GM23338 (cell line): ENCODE results near the gene SH3GL2. TPM values are rescaled to one million over a fixed set of nuclear protein-coding genes. Genes with fewer than 3 reads are reported as not detected.

Experiments
- ATAC-seq: fragments of 200-7000 bp; cut with Tn5 transposase; 3 replicates; pipeline ENCODE4 v1.9.1; 2020
- DNase-seq: peaks from one replicate; pipeline ENCODE4 v3.0.0-alpha.2; 2015; ENCODE audit warnings: low spot score
- H2AFZ ChIP-seq: fragments of 200-600 bp; sonication (generic); 2 replicates; pipeline ENCODE4 v1.8.0; 2016; ENCODE audit warnings: antibody characterized with exemption, mild to moderate bottlenecking, moderate library complexity
- H3F3A ChIP-seq: fragments of 200-600 bp; sonication (generic); replicated peaks from 2 replicates; pipeline ENCODE4 v1.8.0; 2017; ENCODE audit warnings: antibody characterized with exemption, mixed run types, low read depth
- H3K27ac ChIP-seq: fragments of 200-600 bp; sonication (generic); 2 replicates; pipeline ENCODE4 v1.6.1; 2016; ENCODE audit warnings: low read depth
- H3K27me3 ChIP-seq: fragments of 200-600 bp; sonication (generic); 2 replicates; pipeline ENCODE4 v1.8.0; 2016; ENCODE audit warnings: mild to moderate bottlenecking, mixed run types, moderate library complexity; ENCODE audit not compliant: insufficient read depth
- H3K36me3 ChIP-seq: fragments of 200-600 bp; sonication (generic); 2 replicates; pipeline ENCODE4 v1.8.0; 2016; ENCODE audit warnings: mild to moderate bottlenecking; ENCODE audit not compliant: insufficient read depth
- H3K4me1 ChIP-seq: fragments of 200-600 bp; sonication (generic); 2 replicates; pipeline ENCODE4 v1.8.0; 2016; ENCODE audit warnings: mild to moderate bottlenecking, moderate library complexity; ENCODE audit not compliant: insufficient read depth
- H3K4me2 ChIP-seq: fragments of 200-600 bp; sonication (generic); 2 replicates; pipeline ENCODE4 v1.7.1; 2017; ENCODE audit warnings: mixed run types
- H3K4me3 ChIP-seq: fragments of 200-600 bp; sonication (generic); 2 replicates; pipeline ENCODE4 v1.6.1; 2016; ENCODE audit warnings: mixed run types
- H3K79me2 ChIP-seq: fragments of 200-600 bp; sonication (generic); replicated peaks from 2 replicates; pipeline ENCODE4 v1.8.0; 2017; ENCODE audit warnings: mild to moderate bottlenecking; ENCODE audit not compliant: insufficient read depth
- H3K9me2 ChIP-seq: fragments of 200-600 bp; sonication (generic); 2 replicates; pipeline ENCODE4 v1.8.0; 2017; ENCODE audit not compliant: insufficient read depth
- H4K20me1 ChIP-seq: fragments of 200-600 bp; sonication (generic); replicated peaks from 2 replicates; pipeline ENCODE4 v1.8.0; 2017; ENCODE audit warnings: mild to moderate bottlenecking; ENCODE audit not compliant: insufficient read depth
- H3K27ac Mint-ChIP-seq: 2 replicates; pipeline ENCODE4 v1.8.0; 2020; ENCODE audit warnings: inconsistent platforms, mild to moderate bottlenecking, moderate library complexity, mixed read lengths
- H3K27me3 Mint-ChIP-seq: 3 replicates; pipeline ENCODE4 v1.8.0; 2022; ENCODE audit warnings: low read depth, mild to moderate bottlenecking, moderate library complexity, mixed read lengths, inconsistent platforms; ENCODE audit not compliant: insufficient read depth, poor library complexity
- H3K36me3 Mint-ChIP-seq: 3 replicates; pipeline ENCODE4 v1.8.0; 2021; ENCODE audit warnings: low read depth, mild to moderate bottlenecking, inconsistent platforms, moderate library complexity, mixed read lengths
- H3K4me1 Mint-ChIP-seq: 3 replicates; pipeline ENCODE4 v1.8.0; 2020; ENCODE audit warnings: mild to moderate bottlenecking, inconsistent platforms, mixed read lengths
- H3K4me3 Mint-ChIP-seq: 3 replicates; pipeline ENCODE4 v1.8.0; 2021; ENCODE audit warnings: moderate library complexity, mild to moderate bottlenecking, inconsistent platforms, mixed read lengths
- H3K9me3 Mint-ChIP-seq: 3 replicates; pipeline ENCODE4 v1.8.0; 2020; ENCODE audit warnings: moderate library complexity, mild to moderate bottlenecking, inconsistent platforms, mixed read lengths
- CREB1 ChIP-seq: fragments of 250-450 bp; sonication (Bioruptor Pico); IDR thresholded peaks from 2 replicates; pipeline ENCODE4 v1.5.0; 2020; ENCODE audit warnings: low read depth, mild to moderate bottlenecking, moderate library complexity
- JUNB ChIP-seq: IDR thresholded peaks from one replicate; pipeline ENCODE4 v1.6.1; 2016; ENCODE audit warnings: antibody characterized with exemption; ENCODE audit not compliant: unreplicated experiment
- NANOG ChIP-seq: IDR thresholded peaks from 2 replicates; pipeline ENCODE4 v1.6.1; 2016; ENCODE audit warnings: antibody characterized with exemption, borderline replicate concordance
- ZNF114 ChIP-seq: fragments of 250-450 bp; sonication (Bioruptor Pico); IDR thresholded peaks from 2 replicates; pipeline ENCODE4 v1.5.0; 2020; ENCODE audit warnings: mild to moderate bottlenecking, moderate library complexity
- ZNF331 ChIP-seq: fragments of 250-450 bp; sonication (Bioruptor Pico); IDR thresholded peaks from 2 replicates; pipeline ENCODE4 v1.5.0; 2020; ENCODE audit warnings: low read depth, mild to moderate bottlenecking, moderate library complexity
- polyA plus RNA-seq: library from polyadenylated mRNA; unstranded; fragments of >200 nt; fragmentation: Nextera tagmentation; extraction: Ambion mirVana; gene quantifications from 2 replicates; pipeline ENCODE4 v1.2.1, GENCODE V29; 2016
- total RNA-seq: library from RNA; depleted of rRNA; stranded (reverse); fragments of >200 nt; shearing (Covaris generic); gene quantifications from 2 replicates; pipeline ENCODE4 v1.2.3, GENCODE V29; 2014
- TF ChIP-seq, protein P1 (sequence below): IDR thresholded peaks from 2 replicates; pipeline ENCODE4 v1.6.1; 2016; ENCODE audit warnings: antibody characterized with exemption
- TF ChIP-seq, protein P2 (sequence below), 2 experiments: fragments of 200-600 bp in 1 of 2; sonication (generic) in 1 of 2; conservative IDR thresholded peaks; 2 replicates each; pipeline versions ENCODE4 v1.5.1 to v1.6.1; 2016 to 2017; ENCODE audit warnings: antibody characterized with exemption in 2 of 2, low read depth in 2 of 2, mild to moderate bottlenecking in 2 of 2, moderate library complexity in 1 of 2
- TF ChIP-seq, protein P3 (sequence below): IDR thresholded peaks from one replicate; pipeline ENCODE4 v1.6.1; 2018; ENCODE audit warnings: antibody characterized with exemption; ENCODE audit not compliant: unreplicated experiment
- TF ChIP-seq, protein P4 (sequence below): fragments of 250-450 bp; sonication (Bioruptor Pico); IDR thresholded peaks from 2 replicates; pipeline ENCODE4 v1.5.0; 2020; ENCODE audit warnings: mild to moderate bottlenecking, moderate library complexity

The SH3GL2 gene
- total and polyA plus RNA-seq, 2 experiments from 2014 or later = 5.9 to 8.6 TPM

GRCh38 chr9:17721954-17722353 is 143.1 kb downstream of the SH3GL2 start:
- no peaks in the 10 kb centered on the region for H3F3A ChIP-seq
- H3K27me3 ChIP-seq = no peaks in the 10 kb centered on the region
- TF ChIP-seq ZNF114 (no peak), JUNB (no peak), ZNF331 (CRISPR knock-in tag) (no peak), NANOG (no peak)
- TF ChIP-seq, protein P1, sequence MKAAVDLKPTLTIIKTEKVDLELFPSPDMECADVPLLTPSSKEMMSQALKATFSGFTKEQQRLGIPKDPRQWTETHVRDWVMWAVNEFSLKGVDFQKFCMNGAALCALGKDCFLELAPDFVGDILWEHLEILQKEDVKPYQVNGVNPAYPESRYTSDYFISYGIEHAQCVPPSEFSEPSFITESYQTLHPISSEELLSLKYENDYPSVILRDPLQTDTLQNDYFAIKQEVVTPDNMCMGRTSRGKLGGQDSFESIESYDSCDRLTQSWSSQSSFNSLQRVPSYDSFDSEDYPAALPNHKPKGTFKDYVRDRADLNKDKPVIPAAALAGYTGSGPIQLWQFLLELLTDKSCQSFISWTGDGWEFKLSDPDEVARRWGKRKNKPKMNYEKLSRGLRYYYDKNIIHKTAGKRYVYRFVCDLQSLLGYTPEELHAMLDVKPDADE = no peak
- TF ChIP-seq, protein P2, sequence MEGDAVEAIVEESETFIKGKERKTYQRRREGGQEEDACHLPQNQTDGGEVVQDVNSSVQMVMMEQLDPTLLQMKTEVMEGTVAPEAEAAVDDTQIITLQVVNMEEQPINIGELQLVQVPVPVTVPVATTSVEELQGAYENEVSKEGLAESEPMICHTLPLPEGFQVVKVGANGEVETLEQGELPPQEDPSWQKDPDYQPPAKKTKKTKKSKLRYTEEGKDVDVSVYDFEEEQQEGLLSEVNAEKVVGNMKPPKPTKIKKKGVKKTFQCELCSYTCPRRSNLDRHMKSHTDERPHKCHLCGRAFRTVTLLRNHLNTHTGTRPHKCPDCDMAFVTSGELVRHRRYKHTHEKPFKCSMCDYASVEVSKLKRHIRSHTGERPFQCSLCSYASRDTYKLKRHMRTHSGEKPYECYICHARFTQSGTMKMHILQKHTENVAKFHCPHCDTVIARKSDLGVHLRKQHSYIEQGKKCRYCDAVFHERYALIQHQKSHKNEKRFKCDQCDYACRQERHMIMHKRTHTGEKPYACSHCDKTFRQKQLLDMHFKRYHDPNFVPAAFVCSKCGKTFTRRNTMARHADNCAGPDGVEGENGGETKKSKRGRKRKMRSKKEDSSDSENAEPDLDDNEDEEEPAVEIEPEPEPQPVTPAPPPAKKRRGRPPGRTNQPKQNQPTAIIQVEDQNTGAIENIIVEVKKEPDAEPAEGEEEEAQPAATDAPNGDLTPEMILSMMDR (conservative IDR thresholded peaks at IDR 0.05; ENCODE audit: low read depth in 2 of 2) = no peak
- TF ChIP-seq, protein P3, sequence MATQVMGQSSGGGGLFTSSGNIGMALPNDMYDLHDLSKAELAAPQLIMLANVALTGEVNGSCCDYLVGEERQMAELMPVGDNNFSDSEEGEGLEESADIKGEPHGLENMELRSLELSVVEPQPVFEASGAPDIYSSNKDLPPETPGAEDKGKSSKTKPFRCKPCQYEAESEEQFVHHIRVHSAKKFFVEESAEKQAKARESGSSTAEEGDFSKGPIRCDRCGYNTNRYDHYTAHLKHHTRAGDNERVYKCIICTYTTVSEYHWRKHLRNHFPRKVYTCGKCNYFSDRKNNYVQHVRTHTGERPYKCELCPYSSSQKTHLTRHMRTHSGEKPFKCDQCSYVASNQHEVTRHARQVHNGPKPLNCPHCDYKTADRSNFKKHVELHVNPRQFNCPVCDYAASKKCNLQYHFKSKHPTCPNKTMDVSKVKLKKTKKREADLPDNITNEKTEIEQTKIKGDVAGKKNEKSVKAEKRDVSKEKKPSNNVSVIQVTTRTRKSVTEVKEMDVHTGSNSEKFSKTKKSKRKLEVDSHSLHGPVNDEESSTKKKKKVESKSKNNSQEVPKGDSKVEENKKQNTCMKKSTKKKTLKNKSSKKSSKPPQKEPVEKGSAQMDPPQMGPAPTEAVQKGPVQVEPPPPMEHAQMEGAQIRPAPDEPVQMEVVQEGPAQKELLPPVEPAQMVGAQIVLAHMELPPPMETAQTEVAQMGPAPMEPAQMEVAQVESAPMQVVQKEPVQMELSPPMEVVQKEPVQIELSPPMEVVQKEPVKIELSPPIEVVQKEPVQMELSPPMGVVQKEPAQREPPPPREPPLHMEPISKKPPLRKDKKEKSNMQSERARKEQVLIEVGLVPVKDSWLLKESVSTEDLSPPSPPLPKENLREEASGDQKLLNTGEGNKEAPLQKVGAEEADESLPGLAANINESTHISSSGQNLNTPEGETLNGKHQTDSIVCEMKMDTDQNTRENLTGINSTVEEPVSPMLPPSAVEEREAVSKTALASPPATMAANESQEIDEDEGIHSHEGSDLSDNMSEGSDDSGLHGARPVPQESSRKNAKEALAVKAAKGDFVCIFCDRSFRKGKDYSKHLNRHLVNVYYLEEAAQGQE = no peak
- H3K4me1 Mint-ChIP-seq = peaks cover 2% of the 10 kb centered on the region; the same call in 1 of the 3 replicates
- peaks cover 8% of the 10 kb centered on the region; the same call in 2 of the 3 replicates for H3K36me3 Mint-ChIP-seq
- H3K27ac ChIP-seq = no peak overlapping the region
- H3K9me2 ChIP-seq = no peaks in the 10 kb centered on the region
- no peak overlapping the region for H2AFZ ChIP-seq
- ATAC-seq = no peak
- no peak overlapping the region for H3K27ac Mint-ChIP-seq
- DNase-seq = no peak
- H3K9me3 Mint-ChIP-seq = peaks cover 11% of the 10 kb centered on the region; the same call in 2 of the 3 replicates
- no peaks in the 10 kb centered on the region for H3K4me1 ChIP-seq
- no peak overlapping the region for H3K4me3 ChIP-seq
- peaks cover 1% of the 10 kb centered on the region for H3K27me3 Mint-ChIP-seq
- no peaks in the 10 kb centered on the region for H3K79me2 ChIP-seq
- H4K20me1 ChIP-seq = no peaks in the 10 kb centered on the region
- no peak overlapping the region for H3K4me2 ChIP-seq
- H3K36me3 ChIP-seq = 0 out of 2 replicates have a peak, but pooled peaks cover 3% of the 10 kb centered on the region
- H3K4me3 Mint-ChIP-seq = no peak overlapping the region

DNA sequence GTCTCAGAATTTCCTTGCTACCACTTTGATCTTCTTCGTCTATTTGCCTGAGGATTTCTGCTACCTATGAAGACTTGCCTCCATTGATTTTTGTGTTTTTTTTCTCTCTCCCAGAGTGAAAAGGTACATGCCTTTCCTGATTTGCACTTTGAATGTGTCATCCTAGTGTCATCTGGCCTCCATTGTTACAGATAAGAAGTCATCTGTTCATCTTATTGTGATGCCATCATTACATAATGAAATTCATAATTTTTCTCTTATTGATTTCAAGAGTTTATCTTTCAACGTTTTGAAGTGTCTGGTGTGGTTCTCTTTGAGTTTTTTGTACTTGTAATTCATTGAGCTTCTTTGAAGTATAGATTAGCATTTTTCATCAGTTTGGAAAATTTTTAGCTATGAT is 144.8 kb downstream of the SH3GL2 start:
- no peak for ATAC-seq
- Mint-ChIP-seq H3K36me3 (peaks cover 8% of the 10 kb centered on the region; the same call in 2 of the 3 replicates), H3K9me3 (peaks cover 11% of the 10 kb centered on the region; the same call in 2 of the 3 replicates), H3K4me1 (peaks cover 2% of the 10 kb centered on the region; the same call in 1 of the 3 replicates), H3K4me3 (no peak overlapping the region), H3K27ac (no peak overlapping the region), H3K27me3 (peaks cover 1% of the 10 kb centered on the region)
- H4K20me1 ChIP-seq = no peaks in the 10 kb centered on the region
- H3K36me3 ChIP-seq = 0 out of 2 replicates have a peak, but pooled peaks cover 3% of the 10 kb centered on the region
- no peaks in the 10 kb centered on the region; the same call in 1 of the 2 replicates for H3K9me2 ChIP-seq
- DNase-seq = no peak
- H3K27ac ChIP-seq = no peak overlapping the region
- no peaks in the 10 kb centered on the region for H3F3A ChIP-seq
- no peak overlapping the region for H3K4me2 ChIP-seq
- H3K4me1 ChIP-seq = no peaks in the 10 kb centered on the region
- no peaks in the 10 kb centered on the region for H3K27me3 ChIP-seq
- no peak overlapping the region for H3K4me3 ChIP-seq
- 0 out of 2 replicates have a peak, but pooled peaks cover 2% of the 10 kb centered on the region for H3K79me2 ChIP-seq
- no peak overlapping the region for H2AFZ ChIP-seq
- TF ChIP-seq, protein P4, sequence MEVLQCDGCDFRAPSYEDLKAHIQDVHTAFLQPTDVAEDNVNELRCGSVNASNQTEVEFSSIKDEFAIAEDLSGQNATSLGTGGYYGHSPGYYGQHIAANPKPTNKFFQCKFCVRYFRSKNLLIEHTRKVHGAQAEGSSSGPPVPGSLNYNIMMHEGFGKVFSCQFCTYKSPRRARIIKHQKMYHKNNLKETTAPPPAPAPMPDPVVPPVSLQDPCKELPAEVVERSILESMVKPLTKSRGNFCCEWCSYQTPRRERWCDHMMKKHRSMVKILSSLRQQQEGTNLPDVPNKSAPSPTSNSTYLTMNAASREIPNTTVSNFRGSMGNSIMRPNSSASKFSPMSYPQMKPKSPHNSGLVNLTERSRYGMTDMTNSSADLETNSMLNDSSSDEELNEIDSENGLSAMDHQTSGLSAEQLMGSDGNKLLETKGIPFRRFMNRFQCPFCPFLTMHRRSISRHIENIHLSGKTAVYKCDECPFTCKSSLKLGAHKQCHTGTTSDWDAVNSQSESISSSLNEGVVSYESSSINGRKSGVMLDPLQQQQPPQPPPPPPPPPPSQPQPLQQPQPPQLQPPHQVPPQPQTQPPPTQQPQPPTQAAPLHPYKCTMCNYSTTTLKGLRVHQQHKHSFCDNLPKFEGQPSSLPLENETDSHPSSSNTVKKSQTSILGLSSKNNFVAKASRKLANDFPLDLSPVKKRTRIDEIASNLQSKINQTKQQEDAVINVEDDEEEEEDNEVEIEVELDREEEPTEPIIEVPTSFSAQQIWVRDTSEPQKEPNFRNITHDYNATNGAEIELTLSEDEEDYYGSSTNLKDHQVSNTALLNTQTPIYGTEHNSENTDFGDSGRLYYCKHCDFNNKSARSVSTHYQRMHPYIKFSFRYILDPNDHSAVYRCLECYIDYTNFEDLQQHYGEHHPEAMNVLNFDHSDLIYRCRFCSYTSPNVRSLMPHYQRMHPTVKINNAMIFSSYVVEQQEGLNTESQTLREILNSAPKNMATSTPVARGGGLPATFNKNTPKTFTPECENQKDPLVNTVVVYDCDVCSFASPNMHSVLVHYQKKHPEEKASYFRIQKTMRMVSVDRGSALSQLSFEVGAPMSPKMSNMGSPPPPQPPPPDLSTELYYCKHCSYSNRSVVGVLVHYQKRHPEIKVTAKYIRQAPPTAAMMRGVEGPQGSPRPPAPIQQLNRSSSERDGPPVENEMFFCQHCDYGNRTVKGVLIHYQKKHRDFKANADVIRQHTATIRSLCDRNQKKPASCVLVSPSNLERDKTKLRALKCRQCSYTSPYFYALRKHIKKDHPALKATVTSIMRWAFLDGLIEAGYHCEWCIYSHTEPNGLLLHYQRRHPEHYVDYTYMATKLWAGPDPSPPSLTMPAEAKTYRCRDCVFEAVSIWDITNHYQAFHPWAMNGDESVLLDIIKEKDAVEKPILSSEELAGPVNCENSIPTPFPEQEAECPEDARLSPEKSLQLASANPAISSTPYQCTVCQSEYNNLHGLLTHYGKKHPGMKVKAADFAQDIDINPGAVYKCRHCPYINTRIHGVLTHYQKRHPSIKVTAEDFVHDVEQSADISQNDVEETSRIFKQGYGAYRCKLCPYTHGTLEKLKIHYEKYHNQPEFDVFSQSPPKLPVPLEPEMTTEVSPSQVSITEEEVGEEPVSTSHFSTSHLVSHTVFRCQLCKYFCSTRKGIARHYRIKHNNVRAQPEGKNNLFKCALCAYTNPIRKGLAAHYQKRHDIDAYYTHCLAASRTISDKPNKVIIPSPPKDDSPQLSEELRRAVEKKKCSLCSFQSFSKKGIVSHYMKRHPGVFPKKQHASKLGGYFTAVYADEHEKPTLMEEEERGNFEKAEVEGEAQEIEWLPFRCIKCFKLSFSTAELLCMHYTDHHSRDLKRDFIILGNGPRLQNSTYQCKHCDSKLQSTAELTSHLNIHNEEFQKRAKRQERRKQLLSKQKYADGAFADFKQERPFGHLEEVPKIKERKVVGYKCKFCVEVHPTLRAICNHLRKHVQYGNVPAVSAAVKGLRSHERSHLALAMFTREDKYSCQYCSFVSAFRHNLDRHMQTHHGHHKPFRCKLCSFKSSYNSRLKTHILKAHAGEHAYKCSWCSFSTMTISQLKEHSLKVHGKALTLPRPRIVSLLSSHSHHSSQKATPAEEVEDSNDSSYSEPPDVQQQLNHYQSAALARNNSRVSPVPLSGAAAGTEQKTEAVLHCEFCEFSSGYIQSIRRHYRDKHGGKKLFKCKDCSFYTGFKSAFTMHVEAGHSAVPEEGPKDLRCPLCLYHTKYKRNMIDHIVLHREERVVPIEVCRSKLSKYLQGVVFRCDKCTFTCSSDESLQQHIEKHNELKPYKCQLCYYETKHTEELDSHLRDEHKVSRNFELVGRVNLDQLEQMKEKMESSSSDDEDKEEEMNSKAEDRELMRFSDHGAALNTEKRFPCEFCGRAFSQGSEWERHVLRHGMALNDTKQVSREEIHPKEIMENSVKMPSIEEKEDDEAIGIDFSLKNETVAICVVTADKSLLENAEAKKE = no peak
- no peak for TF ChIP-seq CREB1 (CRISPR knock-in tag)
